GM21360 (cell line): ENCODE measurements around the gene KCTD7.
"Not testable (repeated sequence)": the region's sequence is repeated elsewhere in the genome, so short reads cannot be mapped to it uniquely, and the experiment has no call there.

Experiments used
- ATAC-seq: cut with Tn5 transposase; IDR thresholded peaks from one replicate; pipeline ENCODE4 v1.9.1; 2021; ENCODE audit warnings: mild to moderate bottlenecking, moderate library complexity; ENCODE audit not compliant: unreplicated experiment

The KCTD7 gene

GRCh38 chr7:66628361-66629221, at the start of gene KCTD7:
KCTD7 (plus strand) TSS chr7:66628881; CDS start chr7:66629065, 184 bp downstream.
- ATAC-seq: peak; percentile 85

GRCh38 chr7:66580380-66580779, 48.3 kb upstream of the KCTD7 start:
- not testable (repeated sequence) for ATAC-seq

- ATAC-seq: not testable (repeated sequence)
Measured at GRCh38 chr7:66582816-66583489, 45.7 kb upstream of the KCTD7 start.

- ATAC-seq: no peak
Measured at GRCh38 chr7:66583490-66584110, 45.1 kb upstream of the KCTD7 start.

GRCh38 chr7:66586181-66586580, 42.5 kb upstream of the KCTD7 start:
- ATAC-seq: no peak

GRCh38 chr7:66588226-66588625, 40.5 kb upstream of the KCTD7 start:
- ATAC-seq: not testable (repeated sequence)

- not testable (repeated sequence) for ATAC-seq
Measured at GRCh38 chr7:66588856-66589570, 39.7 kb upstream of the KCTD7 start.

- not testable (repeated sequence) for ATAC-seq
Measured at GRCh38 chr7:66590302-66591057, 38.2 kb upstream of the KCTD7 start.

- not testable (repeated sequence) for ATAC-seq
Measured at GRCh38 chr7:66591058-66591798, 37.5 kb upstream of the KCTD7 start.

GRCh38 chr7:66591799-66592596, 36.7 kb upstream of the KCTD7 start:
- peak; percentile 94 for ATAC-seq

GRCh38 chr7:66592597-66593146, 36.0 kb upstream of the KCTD7 start:
- ATAC-seq: peak; percentile 2

- ATAC-seq: not testable (repeated sequence)
Measured at GRCh38 chr7:66594082-66594481, 34.6 kb upstream of the KCTD7 start.

- no peak for ATAC-seq
Measured at GRCh38 chr7:66597461-66597860, 31.2 kb upstream of the KCTD7 start.

GRCh38 chr7:66602159-66602558, 26.5 kb upstream of the KCTD7 start:
- ATAC-seq: no peak

GRCh38 chr7:66604198-66604597, 24.5 kb upstream of the KCTD7 start:
- no peak for ATAC-seq

GRCh38 chr7:66606540-66607291, 22.0 kb upstream of the KCTD7 start:
- not testable (repeated sequence) for ATAC-seq

GRCh38 chr7:66609176-66609575, 19.5 kb upstream of the KCTD7 start:
- ATAC-seq: no peak

GRCh38 chr7:66614596-66614995, 14.1 kb upstream of the KCTD7 start:
- not testable (repeated sequence) for ATAC-seq
